HCT116 (cell line): ENCODE measurements around the gene DMRT3. TPM values are rescaled to one million over a fixed set of nuclear protein-coding genes. Genes with fewer than 3 reads are reported as not detected.

Source experiments
- ATAC-seq: fragments of 200-7000 bp; cut with Tn5 transposase; 2 replicates; pipeline ENCODE4 v1.9.1; 2020; ENCODE audit warnings: mild to moderate bottlenecking, moderate library complexity
- BruUV-seq: library from RNA; stranded (reverse); fragments of 400-500 nt; replicated peaks from 2 replicates; lab custom pipeline; 2021; lab: Mats Ljungman, UMichigan
- CTCF ChIA-PET: fragments of 300-600 bp; sonication (Branson Sonifier 250); formaldehyde crosslinking; loops from one replicate; lab custom pipeline; 2021; ENCODE audit warnings: antibody characterized with exemption; lab: Charles Lee
- POLR2A ChIA-PET: fragments of 300-600, 350-600 bp; sonication (Branson Sonifier 250); formaldehyde crosslinking; loops from one replicate; lab custom pipeline; 2021; ENCODE audit warnings: antibody characterized with exemption; lab: Charles Lee
- RAD21 ChIA-PET, 2 experiments: fragments of 300-600 bp; sonication (Branson Sonifier 250); formaldehyde crosslinking; loops; one replicate each; lab custom pipeline; 2023; ENCODE audit warnings: low total read pairs in 2 of 2; ENCODE audit not compliant: uncharacterized antibody in 2 of 2, unreplicated experiment in 2 of 2, low non-redundant PET in 1 of 2; lab: Charles Lee
- DNase-seq: peaks from one replicate; pipeline ENCODE4 v3.0.0-alpha.2; 2010; ENCODE audit warnings: low read depth, low spot score
- H2AFZ ChIP-seq: fragments of 200-600 bp; shearing (Covaris generic), sonication (generic); 2 replicates; pipeline ENCODE4 v1.6.1; 2017; ENCODE audit warnings: low read depth, mixed run types, mixed read lengths, antibody characterized with exemption, low read length; ENCODE audit not compliant: poor library complexity, severe bottlenecking
- H3K27ac ChIP-seq: 2 replicates; pipeline ENCODE4 v1.5.1; 2012; ENCODE audit warnings: low read depth, low read length
- H3K27me3 ChIP-seq: fragments of 200-600 bp; sonication (generic); 2 replicates; pipeline ENCODE4 v1.6.1; 2016; ENCODE audit warnings: mixed run types, low read length, mixed read lengths; ENCODE audit not compliant: insufficient read depth
- H3K36me3 ChIP-seq, 2 experiments: fragments of 200-500 bp in 1 of 2; fragments of 200-600 bp in 1 of 2; sonication (Bioruptor generic) in 1 of 2; sonication (generic) in 1 of 2; 2 replicates each; pipeline versions ENCODE4 v1.5.1 to v1.6.1; 2014 to 2016; ENCODE audit warnings: low read length in 2 of 2, inconsistent platforms in 1 of 2, mixed read lengths in 1 of 2, mixed run types in 1 of 2; ENCODE audit not compliant: insufficient read depth in 2 of 2, control insufficient read depth in 1 of 2
- H3K4me1 ChIP-seq, 2 experiments: fragments of 200-600 bp in 1 of 2; sonication (generic) in 1 of 2; 2 replicates each; pipeline versions ENCODE4 v1.5.1 to v1.6.1; 2012 to 2017; ENCODE audit warnings: low read length in 2 of 2, inconsistent platforms in 1 of 2, mild to moderate bottlenecking in 1 of 2, mixed read lengths in 1 of 2, mixed run types in 1 of 2, moderate library complexity in 1 of 2; ENCODE audit not compliant: insufficient read depth in 2 of 2, control insufficient read depth in 1 of 2
- H3K4me2 ChIP-seq: fragments of 200-600 bp; sonication (generic); 2 replicates; pipeline ENCODE4 v1.6.1; 2017; ENCODE audit warnings: mixed run types, low read length, mixed read lengths
- H3K4me3 ChIP-seq, 2 experiments: fragments of 200-600 bp in 1 of 2; sonication (generic) in 1 of 2; replicated peaks in 1 of 2; 2 replicates each; pipeline ENCODE4 v1.5.1; 2011 to 2016; ENCODE audit warnings: low read length in 2 of 2, control low read depth in 1 of 2, low read depth in 1 of 2, mild to moderate bottlenecking in 1 of 2, mixed read lengths in 1 of 2, mixed run types in 1 of 2
- H3K79me2 ChIP-seq: fragments of 200-600 bp; sonication (generic); 2 replicates; pipeline ENCODE4 v1.6.1; 2017; ENCODE audit warnings: mild to moderate bottlenecking, mixed run types, low read length, moderate library complexity, mixed read lengths; ENCODE audit not compliant: insufficient read depth
- H3K9ac ChIP-seq: fragments of 200-600 bp; sonication (generic); 2 replicates; pipeline ENCODE4 v1.6.1; 2016; ENCODE audit warnings: low read length, mixed read lengths
- H3K9me2 ChIP-seq: fragments of 200-600 bp; sonication (generic), shearing (Covaris generic); 2 replicates; pipeline ENCODE4 v1.6.1; 2017; ENCODE audit warnings: mixed run types, mild to moderate bottlenecking, moderate library complexity; ENCODE audit not compliant: insufficient read depth
- H3K9me3 ChIP-seq, 2 experiments: fragments of 200-500 bp in 1 of 2; fragments of 200-600 bp in 1 of 2; sonication (Bioruptor generic) in 1 of 2; sonication (generic) in 1 of 2; 2 replicates each; pipeline ENCODE4 v1.6.1; 2014 to 2017; ENCODE audit warnings: low read length in 2 of 2, mixed read lengths in 2 of 2, inconsistent platforms in 1 of 2, low read depth in 1 of 2, mild to moderate bottlenecking in 1 of 2, mixed run types in 1 of 2, moderate library complexity in 1 of 2; ENCODE audit not compliant: control insufficient read depth in 1 of 2, insufficient read depth in 1 of 2
- H4K20me1 ChIP-seq: fragments of 200-600 bp; sonication (generic), shearing (Covaris generic); 2 replicates; pipeline ENCODE4 v1.6.1; 2017; ENCODE audit warnings: mixed run types, mild to moderate bottlenecking, moderate library complexity; ENCODE audit not compliant: insufficient read depth
- CBX3 ChIP-seq: IDR thresholded peaks from 2 replicates; pipeline ENCODE4 v1.6.1; 2012; ENCODE audit warnings: low read depth
- EGR1 ChIP-seq: IDR thresholded peaks from 2 replicates; pipeline ENCODE4 v1.6.1; 2012; ENCODE audit warnings: low read depth
- ELF1 ChIP-seq: IDR thresholded peaks from 2 replicates; pipeline ENCODE4 v1.6.1; 2012; ENCODE audit warnings: low read depth, borderline replicate concordance
- EZH2 ChIP-seq: fragments of 200-600 bp; sonication (generic); IDR thresholded peaks from 2 replicates; pipeline ENCODE4 v1.6.1; 2017; ENCODE audit warnings: antibody characterized with exemption, mixed run types
- JUND ChIP-seq: IDR thresholded peaks from 2 replicates; pipeline ENCODE4 v1.6.1; 2012
- MAX ChIP-seq: IDR thresholded peaks from 2 replicates; pipeline ENCODE4 v1.6.1; 2012
- POLR2A ChIP-seq: IDR thresholded peaks from 2 replicates; pipeline ENCODE4 v1.7.0; 2011; ENCODE audit warnings: borderline replicate concordance; ENCODE audit not compliant: insufficient read depth, insufficient read length; ENCODE audit errors: extremely low read depth
- SIN3A ChIP-seq: IDR thresholded peaks from 2 replicates; pipeline ENCODE4 v1.6.1; 2012; ENCODE audit warnings: low read depth
- SP1 ChIP-seq: IDR thresholded peaks from 2 replicates; pipeline ENCODE4 v1.6.1; 2012; ENCODE audit warnings: low read depth
- SRF ChIP-seq: IDR thresholded peaks from 2 replicates; pipeline ENCODE4 v1.6.1; 2012; ENCODE audit warnings: low read depth
- TCF7L2 ChIP-seq: IDR thresholded peaks from 2 replicates; pipeline ENCODE4 v1.7.0; 2011; ENCODE audit warnings: borderline replicate concordance, inconsistent platforms; ENCODE audit not compliant: insufficient read depth, insufficient read length; ENCODE audit errors: extremely low read depth
- YY1 ChIP-seq: IDR thresholded peaks from 2 replicates; pipeline ENCODE4 v1.6.1; 2011; ENCODE audit warnings: low read length, low read depth, moderate library complexity, mild to moderate bottlenecking; ENCODE audit not compliant: insufficient replicate concordance; ENCODE audit errors: extremely low read depth
- ZBTB33 ChIP-seq: IDR thresholded peaks from 2 replicates; pipeline ENCODE4 v1.6.1; 2011; ENCODE audit warnings: mild to moderate bottlenecking, low read length, moderate library complexity; ENCODE audit not compliant: insufficient replicate concordance; ENCODE audit errors: extremely low read depth
- ZFX ChIP-seq: fragments of 450-650 bp; IDR thresholded peaks from 2 replicates; pipeline ENCODE4 v1.6.1; 2017
- intact Hi-C: fragments of 100-400 bp; cut with micrococcal nuclease; formaldehyde crosslinking; loops from 2 replicates; pipeline ENCODE4 v1.10.0; 2022
- total RNA-seq: library from RNA; stranded (reverse); gene quantifications from one replicate; pipeline ENCODE4 v1.2.1, GENCODE V29; 2021; ENCODE audit not compliant: unreplicated experiment

Gene DMRT3
- total RNA-seq, 1 experiment from 2014 or later: not detected

GRCh38 chr9:959105-959504 lies 17.4 kb upstream of the DMRT3 start:
- BruUV-seq: no TSS peak
- H3K4me3 ChIP-seq: no peak overlapping the region
- ATAC-seq: no peak

More at GRCh38 chr9:959105-959504, 17.4 kb upstream of the DMRT3 start:
- H3K27me3 ChIP-seq: peaks cover 20% of the 10 kb centered on the region
- H3K9me3 ChIP-seq: no peaks in the 10 kb centered on the region
- no peaks in the 10 kb centered on the region for H3K4me1 ChIP-seq
- H3K9ac ChIP-seq: no peak overlapping the region
- no peak for DNase-seq
- no peaks in the 10 kb centered on the region for H3K79me2 ChIP-seq
- H2AFZ ChIP-seq: no peak overlapping the region
- no peaks in the 10 kb centered on the region for H3K36me3 ChIP-seq
- intact Hi-C loops: no loop called here
- H3K27ac ChIP-seq: no peak overlapping the region
- no peak overlapping the region for H3K4me2 ChIP-seq
- ChIA-PET CTCF (interaction anchor here (1.4 kb wide), 1 partner anchor 9 kb away, joined by 3 read pairs; no protein-coding TSS in a partner anchor), POLR2A (no interaction called here), RAD21 (no interaction called here)
- H4K20me1 ChIP-seq: no peaks in the 10 kb centered on the region
- H3K9me2 ChIP-seq: no peaks in the 10 kb centered on the region
- TF ChIP-seq CBX3 (no peak), POLR2A (no peak), EZH2 (no peak), TCF7L2 (no peak), MAX (no peak), ZBTB33 (no peak), SP1 (no peak), SRF (no peak), ZFX (no peak), EGR1 (no peak), YY1 (no peak), JUND (no peak), ELF1 (no peak), SIN3A (no peak)
- TF ChIP-seq, all 23 proteins: peak for 0
